Smooth muscle cell of the coronary artery (primary cell): ENCODE results near the gene MYO3B. TPM values are rescaled to one million over a fixed set of nuclear protein-coding genes. Genes with fewer than 3 reads are reported as not detected.

Experiments
- total RNA-seq: library from RNA; depleted of rRNA; stranded (reverse); fragments of >200 nt; gene quantifications from 2 replicates; pipeline ENCODE4 v1.2.3, GENCODE V29; 2014; ENCODE audit warnings: low replicate concordance

Gene MYO3B, protein sequence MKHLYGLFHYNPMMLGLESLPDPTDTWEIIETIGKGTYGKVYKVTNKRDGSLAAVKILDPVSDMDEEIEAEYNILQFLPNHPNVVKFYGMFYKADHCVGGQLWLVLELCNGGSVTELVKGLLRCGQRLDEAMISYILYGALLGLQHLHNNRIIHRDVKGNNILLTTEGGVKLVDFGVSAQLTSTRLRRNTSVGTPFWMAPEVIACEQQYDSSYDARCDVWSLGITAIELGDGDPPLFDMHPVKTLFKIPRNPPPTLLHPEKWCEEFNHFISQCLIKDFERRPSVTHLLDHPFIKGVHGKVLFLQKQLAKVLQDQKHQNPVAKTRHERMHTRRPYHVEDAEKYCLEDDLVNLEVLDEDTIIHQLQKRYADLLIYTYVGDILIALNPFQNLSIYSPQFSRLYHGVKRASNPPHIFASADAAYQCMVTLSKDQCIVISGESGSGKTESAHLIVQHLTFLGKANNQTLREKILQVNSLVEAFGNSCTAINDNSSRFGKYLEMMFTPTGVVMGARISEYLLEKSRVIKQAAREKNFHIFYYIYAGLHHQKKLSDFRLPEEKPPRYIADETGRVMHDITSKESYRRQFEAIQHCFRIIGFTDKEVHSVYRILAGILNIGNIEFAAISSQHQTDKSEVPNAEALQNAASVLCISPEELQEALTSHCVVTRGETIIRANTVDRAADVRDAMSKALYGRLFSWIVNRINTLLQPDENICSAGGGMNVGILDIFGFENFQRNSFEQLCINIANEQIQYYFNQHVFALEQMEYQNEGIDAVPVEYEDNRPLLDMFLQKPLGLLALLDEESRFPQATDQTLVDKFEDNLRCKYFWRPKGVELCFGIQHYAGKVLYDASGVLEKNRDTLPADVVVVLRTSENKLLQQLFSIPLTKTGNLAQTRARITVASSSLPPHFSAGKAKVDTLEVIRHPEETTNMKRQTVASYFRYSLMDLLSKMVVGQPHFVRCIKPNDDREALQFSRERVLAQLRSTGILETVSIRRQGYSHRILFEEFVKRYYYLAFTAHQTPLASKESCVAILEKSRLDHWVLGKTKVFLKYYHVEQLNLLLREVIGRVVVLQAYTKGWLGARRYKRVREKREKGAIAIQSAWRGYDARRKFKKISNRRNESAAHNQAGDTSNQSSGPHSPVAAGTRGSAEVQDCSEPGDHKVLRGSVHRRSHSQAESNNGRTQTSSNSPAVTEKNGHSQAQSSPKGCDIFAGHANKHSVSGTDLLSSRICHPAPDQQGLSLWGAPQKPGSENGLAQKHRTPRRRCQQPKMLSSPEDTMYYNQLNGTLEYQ (N-terminal part only)
- total RNA-seq = under 0.01 and 0.47 TPM in 2 replicates

DNA sequence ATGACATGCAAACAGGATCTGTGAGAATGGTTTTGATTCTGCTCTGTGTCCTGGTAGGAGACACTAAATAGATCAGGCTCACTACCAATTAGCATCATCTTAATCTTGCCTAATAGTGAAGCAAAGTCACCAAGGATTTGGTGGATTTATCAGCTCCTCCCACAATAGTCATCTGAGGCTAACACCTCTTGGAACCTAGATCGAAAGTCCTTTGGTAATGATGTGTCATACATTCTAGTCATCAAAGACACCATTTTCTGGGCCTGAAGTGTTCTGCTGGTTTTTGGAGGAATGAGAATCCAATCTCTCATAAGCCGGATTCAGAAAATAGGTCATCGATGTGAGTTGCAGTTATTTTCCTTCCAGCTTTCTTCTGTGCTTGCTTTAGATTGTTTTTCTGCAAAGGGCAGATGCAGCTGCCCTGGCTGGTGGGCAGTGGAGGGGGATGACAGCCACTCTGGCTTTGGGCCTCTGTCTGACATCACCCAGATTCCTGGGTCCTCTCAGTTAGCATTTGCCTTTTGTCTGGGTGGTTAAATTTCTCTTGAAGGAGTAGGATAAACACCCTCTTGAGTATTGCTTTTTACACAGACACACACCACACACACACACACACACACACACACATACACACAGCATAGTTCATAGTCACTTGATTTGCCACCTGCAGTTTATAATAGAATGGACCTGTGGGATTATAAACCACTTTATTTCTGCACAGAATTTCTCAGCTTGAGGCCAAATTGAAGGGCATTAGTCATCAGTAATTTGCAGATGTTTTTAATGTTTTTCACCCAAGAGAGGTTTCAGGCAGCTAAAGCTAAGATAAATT is at the start of gene MYO3B:
TSS of gene MYO3B (plus strand) at position 198 of the 832 bp plus-strand sequence. CDS start at position 339, 141 bp downstream.

